ENCODE measurements around the gene SLC10A7. TPM values are rescaled to one million over a fixed set of nuclear protein-coding genes. Genes with fewer than 3 reads are reported as not detected.
A peak's percentile ranks its signal among the peaks of the same experiment; 100 is the strongest.

The SLC10A7 gene
- total and polyA plus RNA-seq, 2 donors from 2014 or later: 1.9 to 15.1 TPM

GRCh38 chr4:146245246-146245645 is 276.5 kb downstream of the SLC10A7 start:
- no peak overlapping the region for H3K27ac ChIP-seq (ENCODE audit: low read depth in 2 of 2, low read length in 2 of 2)
- peak in 1 of 5 donors; percentile 22 for DNase-seq
- no peak for FAIRE-seq
- no peak overlapping the region for H3K9ac ChIP-seq (ENCODE audit: low read length in 3 of 3)
- peaks cover 0 to 6% (median 4%) of the 10 kb centered on the region in 3 donors for H3K4me1 ChIP-seq (ENCODE audit: control insufficient read depth in 2 of 3, insufficient read depth in 2 of 3, low read depth in 1 of 3, low read length in 3 of 3)
- H3K4me3 ChIP-seq (ENCODE audit: low read length in 3 of 3): no peak overlapping the region
- TF ChIP-seq CTCF (IDR thresholded peaks at IDR 0.05; ENCODE audit: borderline replicate concordance, extremely low read depth, insufficient read depth): no peak
- no peaks in the 10 kb centered on the region for H3K27me3 ChIP-seq (ENCODE audit: control insufficient read depth, insufficient read depth, low read length)
- intact Hi-C loops (cut with DNase I): no loop called here
- no peaks in the 10 kb centered on the region for H3K36me3 ChIP-seq (ENCODE audit: control insufficient read depth in 2 of 3, insufficient read depth in 3 of 3, low read length in 3 of 3)
- no peaks in the 10 kb centered on the region for H3K9me3 ChIP-seq (ENCODE audit: control insufficient read depth in 2 of 3, insufficient read depth in 1 of 3, low read length in 3 of 3)

- no peak overlapping the region for H3K27ac ChIP-seq (ENCODE audit: low read depth in 2 of 2, low read length in 2 of 2)
Measured at GRCh38 chr4:146244496-146244895, 277.2 kb downstream of the SLC10A7 start.

GRCh38 chr4:146243883-146244277 is 277.9 kb downstream of the SLC10A7 start:
- Histone ChIP-seq H3K36me3 (ENCODE audit: control insufficient read depth in 2 of 3, insufficient read depth in 3 of 3, low read length in 3 of 3) (no peaks in the 10 kb centered on the region), H3K27ac (ENCODE audit: low read depth in 2 of 2, low read length in 2 of 2) (no peak overlapping the region), H3K9ac (ENCODE audit: low read length in 3 of 3) (no peak overlapping the region), H3K27me3 (ENCODE audit: control insufficient read depth, insufficient read depth, low read length) (no peaks in the 10 kb centered on the region), H3K4me1 (ENCODE audit: control insufficient read depth in 2 of 3, insufficient read depth in 2 of 3, low read depth in 1 of 3, low read length in 3 of 3) (peaks cover 0 to 6% (median 4%) of the 10 kb centered on the region in 3 donors), H3K9me3 (ENCODE audit: control insufficient read depth in 2 of 3, insufficient read depth in 1 of 3, low read length in 3 of 3) (no peaks in the 10 kb centered on the region), H3K4me3 (ENCODE audit: low read length in 3 of 3) (no peak overlapping the region)
- FAIRE-seq (no peak), DNase-seq (no peak)
- TF ChIP-seq CTCF (IDR thresholded peaks at IDR 0.05; ENCODE audit: borderline replicate concordance, extremely low read depth, insufficient read depth): no peak
- intact Hi-C loops (cut with DNase I): no loop called here

More at GRCh38 chr4:146244496-146244895, 277.2 kb downstream of the SLC10A7 start:
- Histone ChIP-seq H3K4me1 (ENCODE audit: control insufficient read depth in 2 of 3, insufficient read depth in 2 of 3, low read depth in 1 of 3, low read length in 3 of 3) (peaks cover 0 to 6% (median 4%) of the 10 kb centered on the region in 3 donors), H3K4me3 (ENCODE audit: low read length in 3 of 3) (no peak overlapping the region), H3K9ac (ENCODE audit: low read length in 3 of 3) (no peak overlapping the region), H3K9me3 (ENCODE audit: control insufficient read depth in 2 of 3, insufficient read depth in 1 of 3, low read length in 3 of 3) (no peaks in the 10 kb centered on the region), H3K27me3 (ENCODE audit: control insufficient read depth, insufficient read depth, low read length) (no peaks in the 10 kb centered on the region), H3K36me3 (ENCODE audit: control insufficient read depth in 2 of 3, insufficient read depth in 3 of 3, low read length in 3 of 3) (no peaks in the 10 kb centered on the region)
- intact Hi-C loops (cut with DNase I): no loop called here
- no peak for TF ChIP-seq CTCF (IDR thresholded peaks at IDR 0.05; ENCODE audit: borderline replicate concordance, extremely low read depth, insufficient read depth)
- FAIRE-seq: no peak
- no peak for DNase-seq
